HUES48 (cell line): ENCODE measurements around the gene PRDM15.

Experiments
- H3K27ac ChIP-seq: one replicate; pipeline ENCODE4 v1.7.0; 2013; ENCODE audit warnings: low read depth, low read length, inconsistent platforms
- H3K27me3 ChIP-seq: 2 replicates; pipeline ENCODE4 v1.6.1; 2013; ENCODE audit warnings: mild to moderate bottlenecking, low read length; ENCODE audit not compliant: control insufficient read depth, insufficient read depth
- H3K36me3 ChIP-seq: 2 replicates; pipeline ENCODE4 v1.6.1; 2013; ENCODE audit warnings: low read length; ENCODE audit not compliant: control insufficient read depth, insufficient read depth
- H3K4me1 ChIP-seq: 2 replicates; pipeline ENCODE4 v1.6.1; 2013; ENCODE audit warnings: mild to moderate bottlenecking, low read length; ENCODE audit not compliant: control insufficient read depth, insufficient read depth
- H3K4me3 ChIP-seq: 2 replicates; pipeline ENCODE4 v1.5.1; 2013; ENCODE audit warnings: mild to moderate bottlenecking, low read depth, low read length
- H3K9ac ChIP-seq: 2 replicates; pipeline ENCODE4 v1.6.1; 2013; ENCODE audit warnings: mild to moderate bottlenecking, low read depth, low read length, moderate library complexity
- H3K9me3 ChIP-seq: 2 replicates; pipeline ENCODE4 v1.6.1; 2013; ENCODE audit warnings: low read length; ENCODE audit not compliant: control insufficient read depth, insufficient read depth

PRDM15 gene

GRCh38 chr21:41831453-41831831 is 47.7 kb downstream of the PRDM15 start:
- Histone ChIP-seq H3K4me1 (peaks cover 6% of the 10 kb centered on the region), H3K36me3 (peaks cover 42% of the 10 kb centered on the region), H3K4me3 (no peak overlapping the region), H3K27me3 (no peaks in the 10 kb centered on the region), H3K9me3 (no peaks in the 10 kb centered on the region), H3K9ac (no peak overlapping the region), H3K27ac (no peak overlapping the region)

GRCh38 chr21:41830764-41831452 is 48.2 kb downstream of the PRDM15 start:
- Histone ChIP-seq H3K9me3 (no peaks in the 10 kb centered on the region), H3K27me3 (no peaks in the 10 kb centered on the region), H3K4me1 (peaks cover under 1% of the 10 kb centered on the region; the same call in 1 of the 2 replicates), H3K9ac (no peak overlapping the region), H3K27ac (no peak overlapping the region), H3K4me3 (no peak overlapping the region), H3K36me3 (peaks cover 46% of the 10 kb centered on the region)

- no peak overlapping the region for H3K27ac ChIP-seq
- no peak overlapping the region for H3K9ac ChIP-seq
- H3K4me3 ChIP-seq: no peak overlapping the region
- no peaks in the 10 kb centered on the region for H3K27me3 ChIP-seq
- no peaks in the 10 kb centered on the region for H3K4me1 ChIP-seq
- H3K9me3 ChIP-seq: no peaks in the 10 kb centered on the region
- peaks cover 49% of the 10 kb centered on the region for H3K36me3 ChIP-seq
These were observed 48.9 kb downstream of the PRDM15 start for GRCh38 chr21:41830145-41830707.

- Histone ChIP-seq H3K27me3 (no peaks in the 10 kb centered on the region), H3K9me3 (no peaks in the 10 kb centered on the region), H3K36me3 (peaks cover 45% of the 10 kb centered on the region), H3K4me1 (no peaks in the 10 kb centered on the region), H3K4me3 (no peak overlapping the region), H3K9ac (no peak overlapping the region), H3K27ac (no peak overlapping the region)
These were observed 50.2 kb downstream of the PRDM15 start for GRCh38 chr21:41828884-41829360.

- Histone ChIP-seq H3K36me3 (peaks cover 43% of the 10 kb centered on the region), H3K4me1 (no peaks in the 10 kb centered on the region)
These were observed 50.9 kb downstream of the PRDM15 start for GRCh38 chr21:41827951-41828883.

GRCh38 chr21:41825881-41826280 is 53.3 kb downstream of the PRDM15 start:
- Histone ChIP-seq H3K9ac (no peak overlapping the region), H3K4me1 (no peaks in the 10 kb centered on the region), H3K9me3 (no peaks in the 10 kb centered on the region), H3K27me3 (no peaks in the 10 kb centered on the region), H3K36me3 (peaks cover 42% of the 10 kb centered on the region), H3K4me3 (no peak overlapping the region), H3K27ac (no peak overlapping the region)

More at GRCh38 chr21:41827951-41828883, 50.9 kb downstream of the PRDM15 start:
- H3K4me3 ChIP-seq: no peak overlapping the region
- H3K27me3 ChIP-seq: no peaks in the 10 kb centered on the region
- H3K9ac ChIP-seq: no peak overlapping the region
- no peak overlapping the region for H3K27ac ChIP-seq
- no peaks in the 10 kb centered on the region for H3K9me3 ChIP-seq

GRCh38 chr21:41825216-41825615 is 53.9 kb downstream of the PRDM15 start:
- Histone ChIP-seq H3K9me3 (no peaks in the 10 kb centered on the region), H3K27me3 (no peaks in the 10 kb centered on the region), H3K36me3 (peaks cover 46% of the 10 kb centered on the region), H3K4me1 (no peaks in the 10 kb centered on the region), H3K4me3 (no peak overlapping the region), H3K9ac (no peak overlapping the region), H3K27ac (no peak overlapping the region)

- peaks cover 50% of the 10 kb centered on the region for H3K36me3 ChIP-seq
- H3K27me3 ChIP-seq: no peaks in the 10 kb centered on the region
- H3K9me3 ChIP-seq: no peaks in the 10 kb centered on the region
- H3K27ac ChIP-seq: no peak overlapping the region
- no peak overlapping the region for H3K9ac ChIP-seq
- H3K4me1 ChIP-seq: no peaks in the 10 kb centered on the region
- no peak overlapping the region for H3K4me3 ChIP-seq
These were observed 54.5 kb downstream of the PRDM15 start for GRCh38 chr21:41824466-41825207.

- Histone ChIP-seq H3K4me3 (no peak overlapping the region), H3K36me3 (peaks cover 50% of the 10 kb centered on the region), H3K9ac (no peak overlapping the region), H3K9me3 (no peaks in the 10 kb centered on the region), H3K4me1 (no peaks in the 10 kb centered on the region), H3K27me3 (no peaks in the 10 kb centered on the region), H3K27ac (no peak overlapping the region)
These were observed 55.2 kb downstream of the PRDM15 start for GRCh38 chr21:41823906-41824305.

- Histone ChIP-seq H3K9ac (no peak overlapping the region), H3K4me1 (no peaks in the 10 kb centered on the region)
These were observed 56.0 kb downstream of the PRDM15 start for GRCh38 chr21:41823166-41823565.

More at GRCh38 chr21:41823166-41823565, 56.0 kb downstream of the PRDM15 start:
- H3K27ac ChIP-seq: no peak overlapping the region
- peaks cover 49% of the 10 kb centered on the region for H3K36me3 ChIP-seq
- H3K4me3 ChIP-seq: no peak overlapping the region
- H3K9me3 ChIP-seq: no peaks in the 10 kb centered on the region
- H3K27me3 ChIP-seq: no peaks in the 10 kb centered on the region
